ENCODE data around the gene GOLGA5.

DNA sequence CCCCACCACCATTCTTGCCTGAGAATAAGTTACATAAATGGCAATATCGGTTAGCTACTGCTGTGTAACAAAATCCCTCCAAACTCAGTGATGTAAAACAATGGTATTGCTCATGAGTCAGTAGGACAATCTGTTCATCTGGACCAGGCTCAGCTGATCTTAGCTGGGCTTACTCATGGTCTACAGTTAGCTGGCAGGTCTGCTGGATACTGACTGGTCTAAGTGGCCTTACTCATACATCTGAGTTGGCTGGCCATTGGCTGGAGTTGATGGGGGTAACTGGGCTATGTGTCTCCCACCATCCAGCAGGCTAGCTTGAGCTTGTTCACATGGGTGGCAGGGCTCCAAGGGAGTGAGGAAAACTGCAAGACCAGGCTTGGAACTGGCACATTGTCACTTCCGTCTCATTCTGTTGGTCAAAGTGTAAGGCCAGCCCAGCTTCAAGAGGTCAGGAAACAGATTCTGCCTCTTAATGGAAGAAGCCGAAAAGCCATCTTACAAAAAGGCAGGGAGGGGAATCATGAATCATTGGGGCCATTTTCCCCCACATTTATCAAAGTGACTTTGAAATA, 72.2 kb downstream of the GOLGA5 start:
- TF ChIP-seq GATA3 (IDR thresholded peaks at IDR 0.05; ENCODE audit: low read depth, low read length) (no peak), GATA2 (IDR thresholded peaks at IDR 0.05; ENCODE audit: low read depth, low read length) (no peak)
